Omental fat pad (tissue), 4 donors: ENCODE data around the gene CASK. TPM values are rescaled to one million over a fixed set of nuclear protein-coding genes. Genes with fewer than 3 reads are reported as not detected.

Experiments used
- ATAC-seq: fragments of 150-250 bp; one replicate; pipeline ENCODE4 v1.9.1; 2016; ENCODE audit warnings: mild to moderate bottlenecking, moderate library complexity; ENCODE audit not compliant: low FRiP score
- DNase-seq: peaks from one replicate; pipeline ENCODE4 v3.0.0-alpha.2; 2019; ENCODE audit warnings: low spot score
- total RNA-seq, 4 donors: library from RNA; depleted of rRNA; stranded (reverse); fragments of >200 nt; gene quantifications; one replicate each; pipeline ENCODE4 v1.1.0, GENCODE V29; 2016
- TF ChIP-seq, protein P1 (sequence below), 3 donors: fragments of 450-650 bp; IDR thresholded peaks; one replicate each; pipeline ENCODE4 v1.5.1; 2016 to 2017; ENCODE audit warnings: antibody characterized with exemption in 3 of 3, mild to moderate bottlenecking in 3 of 3, moderate library complexity in 2 of 3

CASK gene
- total RNA-seq, 4 donors from 2014 or later = 26.8 to 42.4 (median 32.9) TPM

- TF ChIP-seq, protein P1, sequence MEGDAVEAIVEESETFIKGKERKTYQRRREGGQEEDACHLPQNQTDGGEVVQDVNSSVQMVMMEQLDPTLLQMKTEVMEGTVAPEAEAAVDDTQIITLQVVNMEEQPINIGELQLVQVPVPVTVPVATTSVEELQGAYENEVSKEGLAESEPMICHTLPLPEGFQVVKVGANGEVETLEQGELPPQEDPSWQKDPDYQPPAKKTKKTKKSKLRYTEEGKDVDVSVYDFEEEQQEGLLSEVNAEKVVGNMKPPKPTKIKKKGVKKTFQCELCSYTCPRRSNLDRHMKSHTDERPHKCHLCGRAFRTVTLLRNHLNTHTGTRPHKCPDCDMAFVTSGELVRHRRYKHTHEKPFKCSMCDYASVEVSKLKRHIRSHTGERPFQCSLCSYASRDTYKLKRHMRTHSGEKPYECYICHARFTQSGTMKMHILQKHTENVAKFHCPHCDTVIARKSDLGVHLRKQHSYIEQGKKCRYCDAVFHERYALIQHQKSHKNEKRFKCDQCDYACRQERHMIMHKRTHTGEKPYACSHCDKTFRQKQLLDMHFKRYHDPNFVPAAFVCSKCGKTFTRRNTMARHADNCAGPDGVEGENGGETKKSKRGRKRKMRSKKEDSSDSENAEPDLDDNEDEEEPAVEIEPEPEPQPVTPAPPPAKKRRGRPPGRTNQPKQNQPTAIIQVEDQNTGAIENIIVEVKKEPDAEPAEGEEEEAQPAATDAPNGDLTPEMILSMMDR (IDR thresholded peaks at IDR 0.05) = no peak
- no peak for ATAC-seq
- no peak for DNase-seq
Observed at GRCh38 chrX:41868392-41868977, 54.9 kb downstream of the CASK start.

- ATAC-seq (no peak), DNase-seq (no peak)
- TF ChIP-seq, protein P1 (IDR thresholded peaks at IDR 0.05) = no peak
Observed at GRCh38 chrX:41863343-41864203, 59.8 kb downstream of the CASK start.

- ATAC-seq = no peak
- DNase-seq = no peak
- TF ChIP-seq, protein P1 (IDR thresholded peaks at IDR 0.05) = no peak
Observed at GRCh38 chrX:41862562-41863184, 60.7 kb downstream of the CASK start.

GRCh38 chrX:41858161-41858775 lies 65.1 kb downstream of the CASK start:
- no peak for DNase-seq
- no peak for ATAC-seq
- TF ChIP-seq, protein P1 (IDR thresholded peaks at IDR 0.05) = no peak

DNA sequence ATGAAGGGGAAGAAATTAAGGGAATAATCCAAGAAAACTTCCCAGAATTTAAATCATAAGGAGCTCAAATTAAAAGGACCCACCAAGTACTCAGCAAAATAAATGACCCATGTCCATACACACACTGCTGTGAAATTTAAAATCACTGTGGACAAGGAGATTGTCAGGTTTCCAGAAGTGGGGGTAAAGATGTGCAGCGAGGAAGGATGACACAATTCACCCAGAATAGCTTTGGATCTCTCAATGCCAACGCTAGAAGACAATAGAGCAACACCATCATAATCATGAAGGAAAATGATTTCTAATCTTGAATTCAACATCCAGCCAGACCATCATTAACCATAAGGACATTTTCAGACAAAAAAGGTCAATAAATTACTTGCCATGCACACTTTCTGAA lies 65.7 kb downstream of the CASK start:
- no peak for ATAC-seq
- TF ChIP-seq, protein P1 (IDR thresholded peaks at IDR 0.05) = no peak
- no peak for DNase-seq

DNA sequence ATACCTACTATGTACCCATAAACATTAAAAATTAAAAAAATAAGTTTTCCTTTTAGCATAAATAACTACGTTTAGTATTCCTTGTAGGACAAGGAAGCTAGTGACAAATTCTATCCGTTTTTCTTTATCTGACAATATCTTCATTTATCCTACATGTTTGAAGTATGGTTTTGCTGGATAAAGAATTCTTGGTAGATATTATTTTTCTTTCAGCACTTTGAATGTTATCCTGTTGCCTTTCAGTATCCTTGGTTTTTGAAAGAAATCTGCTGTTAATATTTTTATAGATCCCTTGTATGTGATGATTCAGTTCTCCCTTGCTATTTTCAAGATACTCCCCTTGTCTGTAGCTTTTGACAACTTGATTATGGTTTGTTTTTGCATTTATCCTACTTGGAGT lies 76.6 kb downstream of the CASK start:
- DNase-seq = no peak
- TF ChIP-seq, protein P1 (IDR thresholded peaks at IDR 0.05) = no peak
- no peak for ATAC-seq
